ENCODE data around the gene SPA17.

GRCh38 chr11:124742555-124742954 is 68.9 kb downstream of the SPA17 start:
- TF ChIP-seq DMBX1 (CRISPR knock-in tag; IDR thresholded peaks at IDR 0.05; ENCODE audit: borderline replicate concordance) (no peak), ZNF24 (IDR thresholded peaks at IDR 0.05) (no peak), NR3C1 (CRISPR knock-in tag; IDR thresholded peaks at IDR 0.05) (no peak), CTBP1 (IDR thresholded peaks at IDR 0.05; ENCODE audit: borderline replicate concordance) (no peak), ZNF449 (CRISPR knock-in tag; IDR thresholded peaks at IDR 0.05) (no peak), ZNF778 (CRISPR knock-in tag; IDR thresholded peaks at IDR 0.05) (no peak), TCF7L2 (IDR thresholded peaks at IDR 0.05; ENCODE audit: low read depth, low read length) (no peak), ZNF518B (CRISPR knock-in tag; IDR thresholded peaks at IDR 0.05) (no peak)

Data from K562 (cell line).